Neural progenitor cell (in vitro differentiated cells): ENCODE measurements around the gene POLR2C. TPM values are rescaled to one million over a fixed set of nuclear protein-coding genes. Genes with fewer than 3 reads are reported as not detected.
"Not testable (repeated sequence)": the region's sequence is repeated elsewhere in the genome, so short reads cannot be mapped to it uniquely, and the experiment has no call there.

Experiments used
- DNase-seq: peaks from one replicate; pipeline ENCODE4 v3.0.0-alpha.2; 2016; ENCODE audit warnings: low spot score
- H2AFZ ChIP-seq: fragments of 200-600 bp; sonication (generic); replicated peaks from 2 replicates; pipeline ENCODE4 v1.6.1; 2016; ENCODE audit warnings: antibody characterized with exemption
- H3F3A ChIP-seq: fragments of 200-600 bp; sonication (generic); 2 replicates; pipeline ENCODE4 v1.6.1; 2016; ENCODE audit warnings: antibody characterized with exemption, low read depth
- H3K27ac ChIP-seq: fragments of 200-600 bp; sonication (generic); 2 replicates; pipeline ENCODE4 v1.5.1; 2016; ENCODE audit warnings: mild to moderate bottlenecking
- H3K27me3 ChIP-seq: fragments of 200-600 bp; sonication (generic); 2 replicates; pipeline ENCODE4 v1.6.1; 2016; ENCODE audit warnings: mild to moderate bottlenecking, moderate library complexity
- H3K36me3 ChIP-seq: fragments of 200-600 bp; sonication (generic); 2 replicates; pipeline ENCODE4 v1.5.1; 2016
- H3K4me1 ChIP-seq: fragments of 200-600 bp; sonication (generic); 2 replicates; pipeline ENCODE4 v1.6.1; 2016; ENCODE audit warnings: mixed run types
- H3K4me2 ChIP-seq: fragments of 200-600 bp; sonication (generic); 2 replicates; pipeline ENCODE4 v1.6.1; 2016
- H3K4me3 ChIP-seq: fragments of 200-600 bp; sonication (generic); 2 replicates; pipeline ENCODE4 v1.5.1; 2016
- H3K79me2 ChIP-seq: fragments of 200-600 bp; sonication (generic); 2 replicates; pipeline ENCODE4 v1.6.1; 2016; ENCODE audit warnings: low read depth
- H3K9ac ChIP-seq: fragments of 200-600 bp; sonication (generic); 2 replicates; pipeline ENCODE4 v1.6.1; 2016
- H3K9me3 ChIP-seq: fragments of 200-600 bp; sonication (generic); 2 replicates; pipeline ENCODE4 v1.5.1; 2016; ENCODE audit warnings: low read depth
- H4K20me1 ChIP-seq: fragments of 200-600 bp; sonication (generic); 2 replicates; pipeline ENCODE4 v1.6.1; 2016; ENCODE audit warnings: low read depth
- H3K27ac Mint-ChIP-seq: 3 replicates; pipeline ENCODE4 v1.8.0; 2021; ENCODE audit warnings: mixed read lengths
- H3K27me3 Mint-ChIP-seq: 2 replicates; pipeline ENCODE4 v1.8.0; 2022; ENCODE audit warnings: low read depth, mild to moderate bottlenecking, inconsistent platforms, moderate library complexity, mixed read lengths; ENCODE audit not compliant: insufficient read depth
- H3K36me3 Mint-ChIP-seq: 3 replicates; pipeline ENCODE4 v1.8.0; 2021; ENCODE audit warnings: mixed read lengths
- H3K4me1 Mint-ChIP-seq: 3 replicates; pipeline ENCODE4 v1.8.0; 2021; ENCODE audit warnings: mixed read lengths
- H3K4me3 Mint-ChIP-seq: 3 replicates; pipeline ENCODE4 v1.8.0; 2021; ENCODE audit warnings: mild to moderate bottlenecking, moderate library complexity, mixed read lengths
- H3K9me3 Mint-ChIP-seq: 3 replicates; pipeline ENCODE4 v1.8.0; 2020; ENCODE audit warnings: mixed read lengths
- EZH2 ChIP-seq: fragments of 200-600 bp; sonication (generic); IDR thresholded peaks from 2 replicates; pipeline ENCODE4 v1.6.1; 2017; ENCODE audit warnings: antibody characterized with exemption, mild to moderate bottlenecking, moderate library complexity
- EZH2phosphoT487 ChIP-seq: fragments of 200-600 bp; sonication (generic); IDR thresholded peaks from 2 replicates; pipeline ENCODE4 v1.6.1; 2017; ENCODE audit warnings: antibody characterized with exemption
- total RNA-seq: library from RNA; depleted of rRNA; stranded (reverse); fragments of >200 nt; gene quantifications from 2 replicates; pipeline ENCODE4 v1.2.3, GENCODE V29; 2015; ENCODE audit warnings: low replicate concordance
- TF ChIP-seq, protein P1 (sequence below): fragments of 200-600 bp; sonication (generic); IDR thresholded peaks from 2 replicates; pipeline ENCODE4 v1.5.1; 2017; ENCODE audit warnings: antibody characterized with exemption, mild to moderate bottlenecking

Gene POLR2C
- total RNA-seq, 1 donor from 2014 or later, result 58.4 TPM

DNA sequence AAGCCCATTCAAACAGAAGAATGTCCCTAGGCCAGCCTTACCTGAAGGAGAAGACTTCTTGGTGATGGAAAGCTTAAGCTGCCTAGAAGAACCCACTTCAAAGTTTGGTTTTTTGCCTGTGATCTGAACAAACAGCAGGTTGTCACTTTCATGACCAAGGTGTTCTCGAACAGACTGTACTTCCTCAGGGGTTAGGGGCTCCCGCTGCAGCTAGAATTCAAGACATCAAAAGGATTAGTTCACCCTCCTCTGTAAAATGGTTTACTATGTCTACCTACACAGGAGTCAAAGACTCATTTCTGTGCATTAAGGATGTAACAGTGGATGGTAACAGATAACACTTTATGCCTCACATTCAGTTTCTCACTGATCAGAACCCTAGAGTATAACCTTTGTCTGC is 28.5 kb upstream of the POLR2C start:
- H3K36me3 Mint-ChIP-seq, result peaks cover 29% of the 10 kb centered on the region

DNA sequence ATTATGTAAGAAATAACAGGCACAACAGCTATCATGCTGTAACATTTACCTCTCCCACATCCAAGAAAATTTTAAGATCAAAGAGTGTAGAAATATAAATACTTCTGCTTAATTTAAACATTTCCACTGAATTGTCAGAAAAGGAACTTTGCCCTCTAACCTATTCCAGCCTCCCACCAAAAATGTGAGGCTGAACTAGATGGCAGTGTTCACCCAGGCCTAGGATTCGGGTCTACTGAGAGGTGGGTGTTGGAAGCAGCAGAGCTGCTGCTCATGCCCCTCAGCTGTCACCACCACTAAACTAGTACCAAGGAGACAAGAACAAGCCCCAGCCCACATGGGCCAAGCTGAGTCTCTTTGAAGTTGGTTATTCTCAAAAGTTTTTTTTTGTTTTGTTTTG is 26.6 kb upstream of the POLR2C start:
- no peaks in the 10 kb centered on the region for H3K4me1 Mint-ChIP-seq
- H3K4me3 ChIP-seq, result no peak overlapping the region
- no peaks in the 10 kb centered on the region for H3K4me1 ChIP-seq
- peaks cover 16% of the 10 kb centered on the region for H3K36me3 ChIP-seq
- H3K27ac ChIP-seq, result no peak overlapping the region
- no peaks in the 10 kb centered on the region for H3K27me3 ChIP-seq
- H3K9me3 Mint-ChIP-seq, result peaks cover 4% of the 10 kb centered on the region
- H3K27me3 Mint-ChIP-seq, result no peaks in the 10 kb centered on the region
- no peak overlapping the region for H3K27ac Mint-ChIP-seq
- H3K4me2 ChIP-seq, result no peak overlapping the region
- H3K79me2 ChIP-seq, result peaks cover 4% of the 10 kb centered on the region
- H3K4me3 Mint-ChIP-seq, result no peak overlapping the region
- H3K9me3 ChIP-seq, result no peaks in the 10 kb centered on the region
- DNase-seq, result no peak
- H4K20me1 ChIP-seq, result no peaks in the 10 kb centered on the region
- H3F3A ChIP-seq, result no peaks in the 10 kb centered on the region
- TF ChIP-seq EZH2 (no peak), EZH2phosphoT487 (no peak)
- TF ChIP-seq, protein P1, sequence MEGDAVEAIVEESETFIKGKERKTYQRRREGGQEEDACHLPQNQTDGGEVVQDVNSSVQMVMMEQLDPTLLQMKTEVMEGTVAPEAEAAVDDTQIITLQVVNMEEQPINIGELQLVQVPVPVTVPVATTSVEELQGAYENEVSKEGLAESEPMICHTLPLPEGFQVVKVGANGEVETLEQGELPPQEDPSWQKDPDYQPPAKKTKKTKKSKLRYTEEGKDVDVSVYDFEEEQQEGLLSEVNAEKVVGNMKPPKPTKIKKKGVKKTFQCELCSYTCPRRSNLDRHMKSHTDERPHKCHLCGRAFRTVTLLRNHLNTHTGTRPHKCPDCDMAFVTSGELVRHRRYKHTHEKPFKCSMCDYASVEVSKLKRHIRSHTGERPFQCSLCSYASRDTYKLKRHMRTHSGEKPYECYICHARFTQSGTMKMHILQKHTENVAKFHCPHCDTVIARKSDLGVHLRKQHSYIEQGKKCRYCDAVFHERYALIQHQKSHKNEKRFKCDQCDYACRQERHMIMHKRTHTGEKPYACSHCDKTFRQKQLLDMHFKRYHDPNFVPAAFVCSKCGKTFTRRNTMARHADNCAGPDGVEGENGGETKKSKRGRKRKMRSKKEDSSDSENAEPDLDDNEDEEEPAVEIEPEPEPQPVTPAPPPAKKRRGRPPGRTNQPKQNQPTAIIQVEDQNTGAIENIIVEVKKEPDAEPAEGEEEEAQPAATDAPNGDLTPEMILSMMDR, result no peak
- H3K36me3 Mint-ChIP-seq, result peaks cover 33% of the 10 kb centered on the region
- H2AFZ ChIP-seq, result no peak overlapping the region
- H3K9ac ChIP-seq, result no peak overlapping the region

More for the DNA sequence above, 28.5 kb upstream of the POLR2C start:
- no peak for DNase-seq
- TF ChIP-seq EZH2 (no peak), EZH2phosphoT487 (no peak)
- TF ChIP-seq, protein P1, result no peak
- Mint-ChIP-seq H3K27me3 (no peaks in the 10 kb centered on the region), H3K4me1 (no peaks in the 10 kb centered on the region), H3K9me3 (no peaks in the 10 kb centered on the region), H3K27ac (no peak overlapping the region), H3K4me3 (no peak overlapping the region)
- Histone ChIP-seq H3K4me2 (no peak overlapping the region), H3K27me3 (no peaks in the 10 kb centered on the region), H3K4me3 (no peak overlapping the region), H3K9ac (no peak overlapping the region), H3K9me3 (no peaks in the 10 kb centered on the region), H3K79me2 (no peaks in the 10 kb centered on the region), H3K27ac (no peak overlapping the region), H3F3A (no peaks in the 10 kb centered on the region), H4K20me1 (no peaks in the 10 kb centered on the region), H2AFZ (no peak overlapping the region), H3K4me1 (no peaks in the 10 kb centered on the region), H3K36me3 (peaks cover 19% of the 10 kb centered on the region)

DNA sequence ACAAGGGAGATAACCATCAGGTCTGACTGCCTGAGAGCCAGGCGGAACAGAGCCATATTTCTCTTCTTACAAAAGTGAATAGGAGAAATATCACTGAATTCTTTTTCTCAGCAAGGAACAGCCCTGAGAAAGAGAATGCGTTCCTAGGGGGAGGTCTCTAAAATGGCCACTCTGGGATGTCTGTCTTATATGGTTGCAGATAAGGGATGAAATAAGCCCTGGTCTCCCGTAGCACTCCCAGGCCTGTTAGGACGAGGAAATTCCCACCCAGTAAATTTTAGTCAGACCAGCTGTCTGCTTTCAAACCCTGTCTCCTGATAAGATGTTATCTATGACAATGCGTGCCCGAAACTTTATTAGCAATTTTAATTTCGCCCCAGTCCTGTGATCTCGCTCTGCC is 22.5 kb upstream of the POLR2C start:
- not testable (repeated sequence) for H3K27me3 Mint-ChIP-seq, H3K27ac ChIP-seq, DNase-seq, H2AFZ ChIP-seq, H3K4me1 ChIP-seq, H3K9me3 ChIP-seq, H3F3A ChIP-seq, H3K4me1 Mint-ChIP-seq, H3K9me3 Mint-ChIP-seq, H3K4me2 ChIP-seq, H3K9ac ChIP-seq, H3K27ac Mint-ChIP-seq, H3K4me3 Mint-ChIP-seq, H3K4me3 ChIP-seq, H3K27me3 ChIP-seq, H4K20me1 ChIP-seq, H3K36me3 ChIP-seq
- peaks cover 45% of the 10 kb centered on the region for H3K79me2 ChIP-seq
- H3K36me3 Mint-ChIP-seq, result peaks cover 36% of the 10 kb centered on the region

DNA sequence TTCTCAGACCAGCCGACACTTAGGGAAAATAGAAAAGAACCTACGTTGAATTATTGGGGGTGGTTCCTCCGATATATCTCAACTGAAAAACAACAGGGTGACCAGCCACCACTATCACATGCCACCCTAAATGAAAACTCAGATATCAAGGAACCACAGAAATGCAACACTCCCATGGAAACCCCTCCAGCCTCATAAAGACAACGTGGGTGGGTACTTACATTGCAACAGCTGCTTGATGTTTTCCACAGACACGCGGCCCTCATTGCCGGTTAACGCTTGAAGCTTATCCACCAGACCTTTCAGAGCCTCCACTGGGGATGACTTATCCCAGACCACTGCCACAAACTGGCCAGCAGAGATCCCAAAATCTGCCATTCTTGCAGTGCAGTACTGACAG is 21.9 kb upstream of the POLR2C start:
- H3K4me1 Mint-ChIP-seq, DNase-seq, H3K4me3 ChIP-seq, H3K9me3 Mint-ChIP-seq, H3K27me3 Mint-ChIP-seq, H2AFZ ChIP-seq, H3K4me2 ChIP-seq, H3K36me3 ChIP-seq, H3K9ac ChIP-seq, H3K9me3 ChIP-seq, H4K20me1 ChIP-seq, H3F3A ChIP-seq, H3K27ac Mint-ChIP-seq, H3K27ac ChIP-seq, H3K4me3 Mint-ChIP-seq, H3K4me1 ChIP-seq, H3K27me3 ChIP-seq: not testable (repeated sequence)
- H3K36me3 Mint-ChIP-seq, result peaks cover 34% of the 10 kb centered on the region
- peaks cover 51% of the 10 kb centered on the region for H3K79me2 ChIP-seq
